GM12891 (cell line): Measurements from ENCODE around the gene SNRNP70.

Source experiments
- DNase-seq: peaks from one replicate; pipeline ENCODE4 v3.0.0; 2011; ENCODE audit warnings: low spot score; ENCODE audit not compliant: insufficient read length
- FAIRE-seq: peaks from 2 replicates; lab custom pipeline; 2011; peaks lifted over from hg19 to GRCh38; lab: Jason Lieb, UNC
- PAX5 ChIP-seq: IDR thresholded peaks from 2 replicates; pipeline ENCODE4 v1.6.1; 2011; ENCODE audit warnings: low read length, moderate library complexity, mild to moderate bottlenecking; ENCODE audit not compliant: insufficient read depth, severe bottlenecking
- POLR2A ChIP-seq: IDR thresholded peaks from 2 replicates; pipeline ENCODE4 v1.6.1; 2011; ENCODE audit warnings: low read depth, low read length, control low read depth
- POLR2AphosphoS5 ChIP-seq: IDR thresholded peaks from 2 replicates; pipeline ENCODE4 v1.6.1; 2011; ENCODE audit warnings: low read depth, low read length, control low read depth
- POU2F2 ChIP-seq: IDR thresholded peaks from 2 replicates; pipeline ENCODE4 v1.6.1; 2011; ENCODE audit warnings: low read depth, mild to moderate bottlenecking, control low read depth, low read length, moderate library complexity
- SPI1 ChIP-seq: IDR thresholded peaks from 2 replicates; pipeline ENCODE4 v1.6.1; 2011; ENCODE audit warnings: low read depth, low read length, control low read depth
- TAF1 ChIP-seq: IDR thresholded peaks from 2 replicates; pipeline ENCODE4 v1.6.1; 2011; ENCODE audit warnings: low read depth, low read length, control low read depth

The SNRNP70 gene

DNA sequence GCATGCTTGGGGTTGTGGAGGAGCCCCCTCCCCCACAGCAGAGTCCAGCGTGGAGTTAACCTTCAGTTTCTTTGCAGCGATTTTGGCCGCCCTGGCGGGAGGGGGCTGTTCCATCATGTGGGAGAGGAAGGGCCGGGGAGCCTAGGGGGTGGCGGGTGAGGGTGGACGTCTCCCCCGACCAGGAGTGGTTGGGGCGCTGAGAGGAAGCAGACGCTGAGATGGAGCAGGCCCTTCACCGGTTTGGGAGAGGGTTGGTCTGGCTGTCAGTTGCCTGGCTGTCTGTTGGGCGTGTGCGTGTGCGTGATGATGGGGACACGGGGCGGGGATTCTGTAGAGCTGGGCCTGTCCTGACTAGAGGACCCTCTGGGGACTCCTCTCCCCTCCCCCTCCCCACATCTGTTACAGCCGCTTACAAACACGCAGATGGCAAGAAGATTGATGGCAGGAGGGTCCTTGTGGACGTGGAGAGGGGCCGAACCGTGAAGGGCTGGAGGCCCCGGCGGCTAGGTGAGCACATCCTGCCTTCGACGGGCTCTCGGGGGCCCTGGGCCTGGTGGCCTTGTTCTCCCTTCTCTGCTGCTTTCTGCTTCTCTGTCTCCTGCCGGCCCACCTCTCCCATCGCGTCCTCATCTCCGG is 19.1 kb downstream of the SNRNP70 start:
- no peak for DNase-seq

DNA sequence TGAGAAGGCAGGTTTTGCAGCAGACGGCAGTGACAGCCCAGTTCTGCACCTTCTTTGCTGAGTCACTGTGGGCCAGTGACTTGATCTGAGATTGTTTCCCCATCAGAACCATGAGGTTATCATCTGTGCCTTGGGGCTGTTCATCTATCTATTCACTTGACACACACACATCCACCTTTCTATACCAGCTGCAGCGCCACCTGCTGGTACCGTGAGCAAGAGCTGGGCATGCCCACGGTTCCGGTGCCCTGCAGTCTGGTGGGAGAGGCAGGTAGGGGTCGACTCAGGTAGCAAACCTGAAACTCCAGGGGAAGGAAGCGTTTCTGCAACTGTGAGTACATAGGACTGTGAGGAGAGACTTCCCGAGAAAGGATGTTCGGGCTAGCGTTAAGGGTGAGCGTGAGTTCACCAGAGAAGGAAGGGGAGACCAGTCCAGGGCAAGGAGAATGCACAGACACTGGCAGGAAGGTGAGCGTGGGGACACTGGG is 21.4 kb downstream of the SNRNP70 start:
- TF ChIP-seq SPI1 (no peak), POLR2A (no peak), POU2F2 (no peak), PAX5 (no peak), TAF1 (no peak), POLR2AphosphoS5 (no peak)
- FAIRE-seq (peak; percentile 89), DNase-seq (no peak)

More for the DNA sequence above, 19.1 kb downstream of the SNRNP70 start:
- no peak for TF ChIP-seq PAX5
- no peak for TF ChIP-seq POU2F2
- TF ChIP-seq SPI1: no peak
- TF ChIP-seq TAF1: no peak
- no peak for TF ChIP-seq POLR2A
- FAIRE-seq: no peak

DNA sequence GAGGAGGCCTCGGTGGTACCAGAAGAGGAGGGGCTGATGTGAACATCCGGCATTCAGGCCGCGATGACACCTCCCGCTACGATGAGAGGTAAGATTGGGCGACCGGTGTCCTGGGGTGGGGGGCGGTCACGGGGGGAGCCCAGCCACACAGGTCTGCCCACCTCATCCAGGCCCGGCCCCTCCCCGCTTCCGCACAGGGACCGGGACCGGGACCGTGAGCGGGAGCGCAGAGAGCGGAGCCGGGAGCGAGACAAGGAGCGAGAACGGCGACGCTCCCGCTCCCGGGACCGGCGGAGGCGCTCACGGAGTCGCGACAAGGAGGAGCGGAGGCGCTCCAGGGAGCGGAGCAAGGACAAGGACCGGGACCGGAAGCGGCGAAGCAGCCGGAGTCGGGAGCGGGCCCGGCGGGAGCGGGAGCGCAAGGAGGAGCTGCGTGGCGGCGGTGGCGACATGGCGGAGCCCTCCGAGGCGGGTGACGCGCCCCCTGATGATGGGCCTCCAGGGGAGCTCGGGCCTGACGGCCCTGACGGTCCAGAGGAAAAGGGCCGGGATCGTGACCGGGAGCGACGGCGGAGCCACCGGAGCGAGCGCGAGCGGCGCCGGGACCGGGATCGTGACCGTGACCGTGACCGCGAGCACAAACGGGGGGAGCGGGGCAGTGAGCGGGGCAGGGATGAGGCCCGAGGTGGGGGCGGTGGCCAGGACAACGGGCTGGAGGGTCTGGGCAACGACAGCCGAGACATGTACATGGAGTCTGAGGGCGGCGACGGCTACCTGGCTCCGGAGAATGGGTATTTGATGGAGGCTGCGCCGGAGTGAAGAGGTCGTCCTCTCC is 22.6 kb downstream of the SNRNP70 start:
- DNase-seq (no peak), FAIRE-seq (no peak)
- TF ChIP-seq POLR2AphosphoS5: peak; percentile 39; the same call in 1 of the 2 replicates
- no peak for TF ChIP-seq PAX5
- no peak for TF ChIP-seq TAF1

DNA sequence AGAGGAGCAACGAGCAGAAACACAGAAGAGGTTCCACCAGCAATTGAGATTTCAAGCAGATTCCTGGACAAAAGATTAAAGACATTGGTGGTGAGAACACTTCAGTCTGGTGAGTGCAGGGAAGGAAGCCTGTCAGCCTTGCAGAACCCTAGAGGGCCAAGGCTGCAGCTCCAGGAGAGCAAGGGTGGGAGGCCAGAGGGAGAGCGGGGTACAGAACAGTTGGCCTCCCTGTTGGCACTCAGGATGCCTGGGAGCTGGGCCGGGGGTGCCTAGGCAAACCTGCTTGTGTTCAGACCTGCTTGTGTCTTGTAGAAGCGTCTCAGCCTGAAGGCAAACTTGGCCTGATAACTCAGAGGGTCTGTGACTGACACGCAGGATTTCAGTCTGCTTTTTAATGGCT is 23.8 kb downstream of the SNRNP70 start:
- FAIRE-seq (no peak), DNase-seq (no peak)
- TF ChIP-seq PAX5 (no peak), POU2F2 (no peak), POLR2AphosphoS5 (no peak), POLR2A (no peak; the same call in 1 of the 2 replicates), SPI1 (no peak), TAF1 (no peak)

DNA sequence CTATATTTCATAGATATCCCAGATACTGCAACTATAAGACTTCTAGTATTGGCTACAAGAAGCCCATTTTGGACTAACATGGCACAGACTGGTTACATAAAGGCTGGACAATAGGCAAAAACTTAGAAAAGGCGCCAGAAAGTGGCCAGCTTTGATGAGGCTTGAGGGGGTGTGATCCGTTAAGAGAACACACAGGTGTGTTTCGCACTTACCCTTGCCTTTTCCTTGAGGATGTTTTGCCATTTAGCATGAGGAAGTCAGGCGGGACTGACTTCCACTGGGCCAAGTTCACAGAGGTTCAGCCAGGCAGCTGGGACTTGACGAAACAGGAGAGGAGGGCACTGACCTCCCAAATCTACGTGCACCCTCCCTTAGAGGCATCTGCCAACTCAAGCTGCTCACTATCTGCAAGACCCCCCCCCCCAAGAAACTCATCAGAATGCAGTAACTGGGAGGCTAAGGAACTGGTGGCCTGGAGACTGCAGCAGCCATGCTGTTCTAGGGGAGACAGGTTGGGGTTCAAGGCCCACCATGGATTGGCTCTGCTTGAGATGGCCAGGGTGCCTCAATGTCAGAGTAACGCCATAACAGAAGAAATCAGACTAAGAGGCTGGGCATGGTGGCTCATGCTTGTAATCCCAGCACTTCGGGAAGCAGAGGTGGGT is 24.4 kb downstream of the SNRNP70 start:
- DNase-seq (no peak), FAIRE-seq (no peak)
- TF ChIP-seq POU2F2 (no peak), POLR2AphosphoS5 (no peak), POLR2A (no peak; the same call in 1 of the 2 replicates), PAX5 (no peak), TAF1 (no peak)

DNA sequence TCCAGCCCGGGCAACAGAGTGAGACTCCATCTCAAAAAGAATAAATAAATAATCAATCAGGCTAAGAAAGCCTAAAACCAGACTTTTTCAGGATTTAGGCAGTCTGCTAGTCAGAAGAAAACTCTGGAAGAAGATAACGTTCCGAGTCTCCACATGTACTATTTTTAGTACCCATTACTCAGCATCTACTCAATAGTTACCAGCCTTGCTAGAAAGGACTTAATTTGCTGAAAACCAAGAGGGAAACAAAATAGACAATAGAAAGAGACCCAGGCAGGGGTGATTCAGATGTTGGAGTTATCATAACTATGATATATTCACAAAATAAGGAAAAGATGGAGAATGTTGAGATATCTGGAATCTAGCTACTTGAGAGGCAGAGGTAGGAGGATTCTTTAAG is 25.3 kb downstream of the SNRNP70 start:
- DNase-seq: no peak
- FAIRE-seq: no peak
- TF ChIP-seq POLR2AphosphoS5: no peak
- TF ChIP-seq PAX5: no peak
- TF ChIP-seq TAF1: no peak
- TF ChIP-seq POLR2A: no peak
- no peak for TF ChIP-seq SPI1
- TF ChIP-seq POU2F2: no peak

DNA sequence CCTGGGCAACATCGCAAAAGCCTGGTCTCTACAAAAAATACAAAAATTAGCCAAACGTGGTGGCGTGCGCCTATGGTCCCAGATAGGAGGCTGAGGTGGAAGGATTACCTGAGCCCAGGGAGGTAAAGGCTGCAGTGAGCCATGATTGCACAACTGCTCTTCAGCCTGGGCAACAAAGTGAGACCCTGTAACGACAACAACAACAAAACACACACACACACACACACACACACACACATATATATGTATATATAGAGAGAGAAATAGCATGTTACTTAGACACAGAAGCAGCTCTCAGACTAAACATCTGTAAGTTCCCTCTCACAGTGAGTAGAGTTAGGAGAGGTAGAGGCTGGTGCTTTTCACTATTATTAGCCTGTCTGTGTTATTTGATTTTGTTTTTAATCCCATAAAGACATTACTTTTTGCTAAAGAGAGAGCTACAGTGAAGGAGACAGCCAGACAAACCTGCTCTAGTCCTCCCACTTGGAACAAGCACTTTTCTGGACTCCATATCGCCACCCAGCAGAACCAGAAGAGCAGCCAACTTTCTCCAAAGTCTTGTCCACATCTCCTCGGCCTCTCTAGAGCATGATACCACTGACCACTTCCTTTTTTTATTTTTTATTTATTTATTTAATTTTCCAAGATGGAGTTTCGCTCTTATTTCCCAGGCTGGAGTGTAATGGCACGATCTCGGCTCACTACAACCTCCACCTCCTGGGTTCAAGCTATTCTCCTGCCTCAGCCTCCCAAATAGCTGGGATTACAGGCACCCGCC is 26.2 kb downstream of the SNRNP70 start:
- TF ChIP-seq SPI1 (no peak), POLR2AphosphoS5 (0 out of 2 replicates have a peak, but pooled peaks have one; percentile 17)
- FAIRE-seq: no peak
- no peak for DNase-seq

DNA sequence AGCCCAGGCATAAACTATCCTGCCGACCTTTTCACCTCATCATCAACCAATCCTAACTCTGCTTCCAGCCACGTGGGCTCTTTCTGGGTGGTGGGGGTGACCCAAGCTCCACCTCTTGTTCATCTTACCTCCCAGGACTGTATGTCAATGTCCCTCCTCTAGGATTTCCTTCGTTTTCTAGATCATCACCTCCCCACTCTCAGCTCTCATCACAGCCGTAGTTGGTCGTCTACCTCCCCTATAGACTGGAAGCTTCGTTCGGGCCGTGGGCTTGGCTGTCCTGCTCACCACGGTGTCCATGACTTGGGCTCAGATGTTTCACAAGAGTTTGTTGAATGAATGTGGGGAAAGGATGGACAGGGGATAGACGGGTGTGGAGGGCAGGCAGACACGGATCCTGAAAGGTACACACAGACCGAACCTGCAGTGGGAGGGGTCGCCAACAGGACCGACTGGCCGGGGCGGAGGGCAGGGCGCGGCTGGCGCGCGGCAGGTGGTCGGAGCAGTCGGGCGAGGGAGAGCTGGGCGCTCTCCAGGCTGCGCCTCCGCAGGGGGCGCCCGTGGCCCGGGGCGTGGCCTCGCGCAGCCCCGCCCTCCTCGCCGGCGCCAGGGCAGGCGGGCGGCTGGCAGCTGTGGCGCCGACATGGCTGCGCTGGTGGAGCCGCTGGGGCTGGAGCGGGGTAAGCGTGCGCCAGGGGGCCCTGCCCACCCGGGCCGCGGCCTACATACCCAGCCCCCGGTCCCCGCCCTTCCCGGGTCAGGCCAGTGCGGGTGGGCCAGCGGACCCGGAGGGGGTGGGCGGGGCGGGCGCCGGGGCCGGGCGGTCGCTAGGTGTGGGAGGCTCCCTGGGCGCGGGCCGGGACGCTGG is 28.7 kb downstream of the SNRNP70 start, which contains the start of gene LIN7B:
TSS of gene LIN7B (plus strand) at position 609 of the 868 bp plus-strand sequence. CDS start at position 644, 35 bp downstream.
- TF ChIP-seq PAX5 (no peak), POLR2AphosphoS5 (0 out of 2 replicates have a peak, but pooled peaks have one; percentile 25), TAF1 (no peak), POU2F2 (no peak)
- FAIRE-seq: peak; percentile 82
- peak; percentile 94 for DNase-seq
